Heart right ventricle (tissue), 16 donors: Measurements from ENCODE around the gene MED6. TPM values are rescaled to one million over a fixed set of nuclear protein-coding genes. Genes with fewer than 3 reads are reported as not detected.

Experiments
- ATAC-seq, 8 donors: fragments of 200-7000 bp; cut with Tn5 transposase; one replicate each; pipeline ENCODE4 v1.9.1; 2020; ENCODE audit warnings: mild to moderate bottlenecking in 8 of 8, moderate library complexity in 8 of 8, moderate number of reproducible peaks in 1 of 8
- DNase-seq, 2 donors: peaks; one replicate each; pipeline ENCODE4 v3.0.0-alpha.2; 2020
- H3K27ac ChIP-seq, 10 donors: fragments of 200-600 bp; sonication (generic) in 2 of 10; one replicate each; pipeline versions ENCODE4 v1.5.0 to v1.8.0; 2020 to 2022; ENCODE audit warnings: mild to moderate bottlenecking in 3 of 10
- H3K27me3 ChIP-seq, 7 donors: fragments of 200-600 bp; one replicate each; pipeline ENCODE4 v1.8.0; 2021 to 2022; ENCODE audit warnings: mild to moderate bottlenecking in 2 of 7
- H3K36me3 ChIP-seq, 9 donors: fragments of 200-600 bp; sonication (generic) in 1 of 9; one replicate each; pipeline versions ENCODE4 v1.5.0 to v1.8.0; 2020 to 2022; ENCODE audit warnings: mild to moderate bottlenecking in 2 of 9
- H3K4me1 ChIP-seq, 9 donors: fragments of 200-600 bp; sonication (generic) in 1 of 9; one replicate each; pipeline versions ENCODE4 v1.5.0 to v1.8.0; 2020 to 2022; ENCODE audit warnings: mild to moderate bottlenecking in 4 of 9
- H3K4me3 ChIP-seq, 10 donors: fragments of 200-600 bp; sonication (generic) in 2 of 10; one replicate each; pipeline versions ENCODE4 v1.5.0 to v1.8.0; 2020 to 2022; ENCODE audit warnings: mild to moderate bottlenecking in 7 of 10, moderate library complexity in 2 of 10
- H3K9me3 ChIP-seq, 11 donors: fragments of 200-600 bp in 10 of 11; sonication (generic) in 2 of 11; one replicate each; pipeline versions ENCODE4 v1.5.0 to v1.8.0; 2013 to 2022; ENCODE audit warnings: mild to moderate bottlenecking in 2 of 11, control low read depth in 1 of 11, moderate library complexity in 1 of 11
- CTCF ChIP-seq, 9 donors: fragments of 200-600 bp; sonication (generic) in 2 of 9; IDR thresholded peaks; one replicate each; pipeline versions ENCODE4 v1.5.0 to v1.8.0; 2021 to 2022; ENCODE audit warnings: antibody characterized with exemption in 9 of 9, mild to moderate bottlenecking in 5 of 9, moderate library complexity in 1 of 9
- WGBS, 2 donors: extraction: QIAGEN DNeasy Blood & Tissue Kit; methylation state at CpG; one replicate each; pipeline ENCODE4 v1.1.7; 2013; ENCODE audit warnings: inconsistent platforms in 1 of 2; 5-methylcytosine and 5-hydroxymethylcytosine counted together
- intact Hi-C, 10 donors: fragments of 100-400 bp; cut with DNase I; formaldehyde crosslinking; loops; one replicate each; pipeline versions ENCODE4 v1.11.1 to v1.14.2; 2022
- polyA plus RNA-seq, 2 donors: library from polyadenylated mRNA; stranded (reverse); fragments of 200-250 nt; gene quantifications; one replicate each; pipeline ENCODE4 v1.2.3, GENCODE V29; 2013
- total RNA-seq, 10 donors: library from RNA; stranded (reverse); fragmentation: NEBNext Ultra II Directional in 3 of 10; extraction: Animal tissue kit (Norgen Biotek cat#: 25700) in 3 of 10; gene quantifications; one replicate each; pipeline versions ENCODE4 v1.2.1 to v1.2.4, GENCODE V29; 2021 to 2023
- donor health status: Arrhythmogenic right ventricular cardiomyopathy.
- donor health status: ischemic (EF 13 %, LVEDD 7.1; RV severe dilation, severe dysfunction).
- donor health status: healthy with polysubstance abuse.
- donor health status: DM: no; HTN: yes; CAD: no.
- donor health status: DM: no; HTN: no; CAD: no.
- donor health status: ischemic (EF 25% LVEDD 6.9; RV normal size, moderate dysfunction).
- donor health status: ischemic (EF 25% LVEDD 5.7; RV mildly dilated, moderate dysfunction).
- donor health status: healthy.
- donor health status: DM: yes; HTN: yes; CAD: no.
- donor health status: Ischemic cardiomyopathy.
- donor health status: ischemic (EF 35%, LVEDD 5.7; RV mildly dilated, moderate dysfunction).
- donor health status: nonischemic (EF 11% LVEDD 7.7; RV severe dilation, severe dysfunction).
- donor health status: DM: yes; HTN: yes; CAD: no.
- donor health status: PGD.
- donor health status: ischemic (EF 29% LVEDD 5.4; RV normal size, mild dysfunction).
- donor health status: nonischemic (EF 23%, LVEDD 6.1; RV moderate dilation, normal function).

Gene MED6
- total and polyA plus RNA-seq, 12 donors, result 7.8 to 26.6 (median 21.8) TPM

GRCh38 chr14:70624972-70625371 is 24.5 kb upstream of the MED6 start:
- DNase-seq, result no peak
- H3K27me3 ChIP-seq, result peaks cover 0 to 4% (median 0%) of the 10 kb centered on the region in 7 donors
- H3K4me3 ChIP-seq, result no peak overlapping the region
- TF ChIP-seq CTCF (IDR thresholded peaks at IDR 0.05), result no peak
- H3K4me1 ChIP-seq, result no peaks in the 10 kb centered on the region
- no peak for ATAC-seq
- intact Hi-C loops, result loop anchor here (5.0 to 10.0 kb wide), 5 partner anchors 87 to 192 kb away; no protein-coding TSS in a partner anchor
- H3K36me3 ChIP-seq, result no peaks in the 10 kb centered on the region
- WGBS, 2 donors, result 80 to 85% methylated on average over 1 of the region's 1 CpG
- H3K27ac ChIP-seq, result no peak overlapping the region
- peaks cover 0 to 44% (median 14%) of the 10 kb centered on the region in 11 donors for H3K9me3 ChIP-seq

GRCh38 chr14:70622111-70622712 is 21.8 kb upstream of the MED6 start:
- intact Hi-C loops, result loop anchor here (1.0 to 10.0 kb wide), 7 partner anchors 90 to 195 kb away; no protein-coding TSS in a partner anchor
- ATAC-seq (peak in 4 of 8 donors; percentile 44 to 71 (median 62)), DNase-seq (peak in 1 of 2 donors; percentile 16)
- 32 to 37% methylated on average over 3 of the region's 3 CpGs for WGBS, 2 donors
- peaks cover 0 to 3% (median 0%) of the 10 kb centered on the region in 7 donors for H3K27me3 ChIP-seq
- peaks cover 0 to 9% (median 0%) of the 10 kb centered on the region in 9 donors for H3K4me1 ChIP-seq
- no peaks in the 10 kb centered on the region for H3K36me3 ChIP-seq
- H3K4me3 ChIP-seq, result no peak overlapping the region
- no peak overlapping the region for H3K27ac ChIP-seq
- peaks cover 0 to 36% (median 9%) of the 10 kb centered on the region in 11 donors for H3K9me3 ChIP-seq
- peak; percentile 23 to 73 (median 64) for TF ChIP-seq CTCF (IDR thresholded peaks at IDR 0.05)

- no peak for ATAC-seq
- Histone ChIP-seq H3K27me3 (peaks cover 0 to 8% (median 0%) of the 10 kb centered on the region in 7 donors), H3K4me3 (no peak overlapping the region), H3K9me3 (peaks cover 0 to 15% (median 0%) of the 10 kb centered on the region in 11 donors), H3K36me3 (no peaks in the 10 kb centered on the region), H3K27ac (no peak overlapping the region), H3K4me1 (peaks cover 0 to 9% (median 0%) of the 10 kb centered on the region in 9 donors)
- intact Hi-C loops, result loop anchor here (5.0 to 10.0 kb wide), 5 partner anchors 93 to 198 kb away; no protein-coding TSS in a partner anchor
- TF ChIP-seq CTCF (IDR thresholded peaks at IDR 0.05), result no peak
- no peak for DNase-seq
Observed at GRCh38 chr14:70619708-70620107, 19.3 kb upstream of the MED6 start.

GRCh38 chr14:70618314-70618713 is 17.9 kb upstream of the MED6 start:
- no peak for DNase-seq
- no peak for TF ChIP-seq CTCF (IDR thresholded peaks at IDR 0.05)
- H3K36me3 ChIP-seq, result no peaks in the 10 kb centered on the region
- H3K27ac ChIP-seq, result peak overlapping the region in 1 of 10 donors; percentile 17
- peaks cover 0 to 8% (median 0%) of the 10 kb centered on the region in 11 donors for H3K9me3 ChIP-seq
- no peak for ATAC-seq
- peaks cover 0 to 9% (median 0%) of the 10 kb centered on the region in 9 donors for H3K4me1 ChIP-seq
- H3K27me3 ChIP-seq, result peaks cover 0 to 16% (median 0%) of the 10 kb centered on the region in 7 donors
- H3K4me3 ChIP-seq, result no peak overlapping the region
- intact Hi-C loops, result no loop called here
- 55% methylated on average over 2 of the region's 2 CpGs for WGBS, 2 donors
